Measurements from ENCODE around the gene TRIM10. TPM values are rescaled to one million over a fixed set of nuclear protein-coding genes. Genes with fewer than 3 reads are reported as not detected.

TRIM10 gene
- total and polyA plus RNA-seq, 8 donors, result 0.24 to 0.99 (median 0.55) TPM; not detected in 2

- intact Hi-C loops (cut with DNase I), result no loop called here
- Histone ChIP-seq H3K9me3 (no peaks in the 10 kb centered on the region), H3K4me3 (no peak overlapping the region), H3K27ac (no peak overlapping the region), H3K36me3 (no peaks in the 10 kb centered on the region), H3K27me3 (peaks cover 0 to 9% of the 10 kb centered on the region in 2 donors), H3K4me1 (peaks cover 0 to 5% of the 10 kb centered on the region in 2 donors)
- no peak for DNase-seq
- TF ChIP-seq, protein P1, sequence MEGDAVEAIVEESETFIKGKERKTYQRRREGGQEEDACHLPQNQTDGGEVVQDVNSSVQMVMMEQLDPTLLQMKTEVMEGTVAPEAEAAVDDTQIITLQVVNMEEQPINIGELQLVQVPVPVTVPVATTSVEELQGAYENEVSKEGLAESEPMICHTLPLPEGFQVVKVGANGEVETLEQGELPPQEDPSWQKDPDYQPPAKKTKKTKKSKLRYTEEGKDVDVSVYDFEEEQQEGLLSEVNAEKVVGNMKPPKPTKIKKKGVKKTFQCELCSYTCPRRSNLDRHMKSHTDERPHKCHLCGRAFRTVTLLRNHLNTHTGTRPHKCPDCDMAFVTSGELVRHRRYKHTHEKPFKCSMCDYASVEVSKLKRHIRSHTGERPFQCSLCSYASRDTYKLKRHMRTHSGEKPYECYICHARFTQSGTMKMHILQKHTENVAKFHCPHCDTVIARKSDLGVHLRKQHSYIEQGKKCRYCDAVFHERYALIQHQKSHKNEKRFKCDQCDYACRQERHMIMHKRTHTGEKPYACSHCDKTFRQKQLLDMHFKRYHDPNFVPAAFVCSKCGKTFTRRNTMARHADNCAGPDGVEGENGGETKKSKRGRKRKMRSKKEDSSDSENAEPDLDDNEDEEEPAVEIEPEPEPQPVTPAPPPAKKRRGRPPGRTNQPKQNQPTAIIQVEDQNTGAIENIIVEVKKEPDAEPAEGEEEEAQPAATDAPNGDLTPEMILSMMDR (IDR thresholded peaks at IDR 0.05), result no peak
- ATAC-seq, result no peak
These were observed 815 bp downstream of the TRIM10 start for GRCh38 chr6:30160008-30160784.

DNA sequence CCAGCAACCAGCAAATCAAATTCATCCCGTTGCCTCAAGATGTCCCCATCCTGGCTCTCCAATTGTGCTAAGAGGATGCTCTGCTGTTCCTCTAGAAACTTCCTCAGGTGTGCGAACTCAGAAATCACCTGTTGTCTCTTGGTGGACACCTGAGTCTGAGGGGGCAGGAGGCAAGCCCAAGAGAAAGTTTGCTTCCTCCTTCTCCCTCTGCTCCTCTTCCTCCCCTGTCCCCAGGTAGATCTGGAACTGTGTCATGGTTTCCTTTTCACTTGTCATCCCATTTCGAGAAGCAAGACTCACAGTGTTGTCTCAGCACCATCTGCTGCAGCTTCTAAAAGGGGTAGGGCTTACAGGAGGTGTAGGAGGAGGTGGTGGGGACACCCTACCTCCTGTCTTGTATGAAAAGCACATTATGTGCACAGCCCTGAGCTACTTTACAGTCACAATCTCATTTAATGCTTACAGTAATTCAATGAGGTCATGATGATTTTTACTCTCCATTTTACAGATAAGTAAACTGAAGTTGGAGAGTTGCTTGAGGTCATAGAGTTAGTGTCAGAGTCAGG, 2.5 kb downstream of the TRIM10 start:
- ATAC-seq, result no peak

DNA sequence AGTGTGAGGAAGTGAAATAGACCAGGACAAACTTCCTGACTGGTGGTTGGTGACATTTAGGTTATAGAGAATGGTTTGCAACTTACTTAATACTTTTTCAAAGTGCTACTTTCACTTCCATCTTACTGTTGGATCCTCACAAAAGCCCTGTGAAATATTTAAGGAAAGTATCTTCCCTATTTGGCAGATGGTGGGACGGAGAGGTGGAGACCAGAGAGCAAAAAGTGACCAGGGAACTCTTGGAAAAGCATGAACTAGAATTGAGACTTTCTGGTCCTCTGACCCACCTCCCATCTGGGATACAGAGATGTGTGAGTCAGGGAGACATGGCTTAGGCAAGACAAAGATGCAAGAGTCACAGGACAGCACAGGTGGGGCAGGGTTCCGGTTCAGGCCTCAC, 3.0 kb downstream of the TRIM10 start:
- no peak overlapping the region for H3K27ac ChIP-seq
- no peak for ATAC-seq

More for the DNA sequence above, 2.5 kb downstream of the TRIM10 start:
- H3K9me3 ChIP-seq, result no peaks in the 10 kb centered on the region
- H3K36me3 ChIP-seq, result no peaks in the 10 kb centered on the region
- H3K4me1 ChIP-seq, result peaks cover 0 to 5% of the 10 kb centered on the region in 2 donors
- H3K4me3 ChIP-seq, result no peak overlapping the region
- TF ChIP-seq, protein P1 (IDR thresholded peaks at IDR 0.05), result no peak
- no peak overlapping the region for H3K27ac ChIP-seq
- intact Hi-C loops (cut with DNase I), result no loop called here
- peaks cover 0 to 6% of the 10 kb centered on the region in 2 donors for H3K27me3 ChIP-seq
- no peak for DNase-seq

DNA sequence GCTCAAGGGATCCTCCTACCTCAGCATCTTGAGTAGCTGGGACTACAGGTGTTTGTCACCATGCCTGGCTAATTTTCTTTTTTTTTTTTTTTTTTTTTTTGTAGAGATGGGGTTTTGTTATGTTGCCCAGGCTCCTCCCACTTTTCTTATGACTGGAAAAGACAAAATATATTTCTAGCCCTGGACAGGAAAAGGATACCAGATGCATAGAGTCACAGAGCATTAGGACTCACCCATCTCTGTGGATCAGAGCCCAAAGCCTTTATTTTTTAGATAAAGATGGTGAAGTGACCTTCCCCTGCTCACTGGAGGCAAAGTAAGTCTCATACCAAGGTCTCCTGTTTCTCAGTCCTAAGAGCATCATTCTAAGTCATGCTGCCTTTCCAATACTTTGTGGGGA, 3.4 kb downstream of the TRIM10 start:
- H3K36me3 ChIP-seq, result no peaks in the 10 kb centered on the region
- TF ChIP-seq, protein P1 (IDR thresholded peaks at IDR 0.05), result no peak
- H3K27ac ChIP-seq, result no peak overlapping the region
- DNase-seq, result no peak
- no peaks in the 10 kb centered on the region for H3K27me3 ChIP-seq
- no peaks in the 10 kb centered on the region for H3K9me3 ChIP-seq
- intact Hi-C loops (cut with DNase I), result no loop called here
- ATAC-seq, result no peak
- H3K4me1 ChIP-seq, result peaks cover 0 to 12% of the 10 kb centered on the region in 2 donors
- no peak overlapping the region for H3K4me3 ChIP-seq

More for the DNA sequence above, 3.0 kb downstream of the TRIM10 start:
- TF ChIP-seq, protein P1 (IDR thresholded peaks at IDR 0.05), result no peak
- intact Hi-C loops (cut with DNase I), result no loop called here
- Histone ChIP-seq H3K27me3 (peaks cover 0 to under 1% of the 10 kb centered on the region in 2 donors), H3K4me1 (peaks cover 0 to 9% of the 10 kb centered on the region in 2 donors), H3K36me3 (no peaks in the 10 kb centered on the region), H3K4me3 (no peak overlapping the region), H3K9me3 (no peaks in the 10 kb centered on the region)
- no peak for DNase-seq

DNA sequence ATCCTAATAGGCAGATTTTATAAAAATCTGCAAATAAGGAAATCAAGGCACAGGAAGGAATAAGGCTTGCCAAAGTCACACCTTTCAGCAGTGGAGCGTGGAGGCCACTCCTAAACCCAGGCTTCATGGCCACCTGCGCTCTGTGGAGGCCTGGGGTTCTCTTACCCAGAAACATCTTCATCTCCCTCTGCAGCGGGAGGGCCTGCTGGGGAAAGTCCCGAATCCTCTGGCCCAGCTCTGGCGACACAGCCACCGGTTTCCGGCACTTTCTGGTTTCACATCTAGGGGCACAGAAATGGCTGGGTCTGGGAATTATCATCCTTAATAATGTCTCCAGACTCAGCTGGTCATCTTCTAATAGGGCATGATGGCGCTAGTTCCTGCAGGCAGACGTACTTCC, 4.2 kb downstream of the TRIM10 start:
- H3K4me3 ChIP-seq, result no peak overlapping the region
- H3K36me3 ChIP-seq, result no peaks in the 10 kb centered on the region
- no peak overlapping the region for H3K27ac ChIP-seq
- no peaks in the 10 kb centered on the region for H3K9me3 ChIP-seq
- TF ChIP-seq, protein P1 (IDR thresholded peaks at IDR 0.05), result no peak
- no peak for DNase-seq
- intact Hi-C loops (cut with DNase I), result no loop called here
- no peaks in the 10 kb centered on the region for H3K27me3 ChIP-seq
- peaks cover 0 to 12% of the 10 kb centered on the region in 2 donors for H3K4me1 ChIP-seq
- no peak for ATAC-seq
